ENCODE data around the gene ARRDC3.
A peak's percentile ranks its signal among the peaks of the same experiment; 100 is the strongest.
"Not testable (repeated sequence)": the region's sequence is repeated elsewhere in the genome, so short reads cannot be mapped to it uniquely, and the experiment has no call there.

ARRDC3 gene

GRCh38 chr5:91339063-91339705 lies 43.9 kb downstream of the ARRDC3 start:
- no peak for TF ChIP-seq CTCF (IDR thresholded peaks at IDR 0.05; ENCODE audit: low read depth, low read length, missing control alignments)
- H3K4me3 ChIP-seq (replicated peaks; ENCODE audit: low read depth, low read length) = no peak overlapping the region
- no peak for DNase-seq (ENCODE audit: extremely low read depth, low read depth)

GRCh38 chr5:91332267-91333045 lies 50.7 kb downstream of the ARRDC3 start:
- no peak for TF ChIP-seq CTCF (IDR thresholded peaks at IDR 0.05; ENCODE audit: low read depth, low read length, missing control alignments)
- peak; percentile 70 for DNase-seq (ENCODE audit: extremely low read depth, low read depth)

GRCh38 chr5:91331705-91332104 lies 51.4 kb downstream of the ARRDC3 start:
- no peak overlapping the region for H3K4me3 ChIP-seq (replicated peaks; ENCODE audit: low read depth, low read length)
- no peak for TF ChIP-seq CTCF (IDR thresholded peaks at IDR 0.05; ENCODE audit: low read depth, low read length, missing control alignments)
- no peak for DNase-seq (ENCODE audit: extremely low read depth, low read depth)

More at GRCh38 chr5:91332267-91333045, 50.7 kb downstream of the ARRDC3 start:
- no peak overlapping the region for H3K4me3 ChIP-seq (replicated peaks; ENCODE audit: low read depth, low read length)

- no peak for DNase-seq (ENCODE audit: extremely low read depth, low read depth)
- H3K4me3 ChIP-seq (replicated peaks; ENCODE audit: low read depth, low read length) = no peak overlapping the region
Measured at GRCh38 chr5:91329283-91329682, 53.8 kb downstream of the ARRDC3 start.

GRCh38 chr5:91328743-91329142 lies 54.4 kb downstream of the ARRDC3 start:
- H3K4me3 ChIP-seq (replicated peaks; ENCODE audit: low read depth, low read length) = no peak overlapping the region
- TF ChIP-seq CTCF (IDR thresholded peaks at IDR 0.05; ENCODE audit: low read depth, low read length, missing control alignments) = no peak
- no peak for DNase-seq (ENCODE audit: extremely low read depth, low read depth)

More at GRCh38 chr5:91329283-91329682, 53.8 kb downstream of the ARRDC3 start:
- TF ChIP-seq CTCF (IDR thresholded peaks at IDR 0.05; ENCODE audit: low read depth, low read length, missing control alignments) = no peak

GRCh38 chr5:91322981-91323380 lies 60.1 kb downstream of the ARRDC3 start:
- DNase-seq (ENCODE audit: extremely low read depth, low read depth); H3K4me3 ChIP-seq (replicated peaks; ENCODE audit: low read depth, low read length): not testable (repeated sequence)

- no peak for TF ChIP-seq CTCF (IDR thresholded peaks at IDR 0.05; ENCODE audit: low read depth, low read length, missing control alignments)
- H3K4me3 ChIP-seq (replicated peaks; ENCODE audit: low read depth, low read length) = no peak overlapping the region
Measured at GRCh38 chr5:91319667-91320066, 63.5 kb downstream of the ARRDC3 start.

More at GRCh38 chr5:91319667-91320066, 63.5 kb downstream of the ARRDC3 start:
- DNase-seq (ENCODE audit: extremely low read depth, low read depth) = no peak

All from HFF-Myc (cell line).